Panc1 (cell line): ENCODE data around the gene MCTP1. TPM values are rescaled to one million over a fixed set of nuclear protein-coding genes. Genes with fewer than 3 reads are reported as not detected.

Experiments used
- ATAC-seq: fragments of 200-7000 bp; cut with Tn5 transposase; 2 replicates; pipeline ENCODE4 v1.9.1; 2020; ENCODE audit warnings: mild to moderate bottlenecking, moderate library complexity
- BruUV-seq: library from RNA; stranded (reverse); fragments of 400-500 nt; replicated peaks from 2 replicates; lab custom pipeline; 2021; lab: Mats Ljungman, UMichigan
- CTCF ChIA-PET: fragments of 300-600 bp; sonication (Branson Sonifier 250); formaldehyde crosslinking; loops from one replicate; lab custom pipeline; 2022; ENCODE audit warnings: antibody characterized with exemption; lab: Charles Lee
- POLR2A ChIA-PET: fragments of 300-600 bp; sonication (Branson Sonifier 250); formaldehyde crosslinking; loops from one replicate; lab custom pipeline; 2022; ENCODE audit warnings: antibody characterized with exemption; lab: Charles Lee
- DNase-seq: peaks from one replicate; pipeline ENCODE4 v3.0.0-alpha.2; 2010; ENCODE audit warnings: low read depth, low spot score
- H3K27ac ChIP-seq: 2 replicates; pipeline ENCODE4 v1.5.1; 2011; ENCODE audit warnings: mild to moderate bottlenecking, low read length, inconsistent platforms
- H3K27me3 ChIP-seq: fragments of 200-500 bp; sonication (Bioruptor generic); 2 replicates; pipeline ENCODE4 v1.6.0; 2014; ENCODE audit warnings: low read length, inconsistent platforms; ENCODE audit not compliant: control insufficient read depth, insufficient read depth
- H3K36me3 ChIP-seq: fragments of 200-500 bp; sonication (Bioruptor generic); 2 replicates; pipeline ENCODE4 v1.5.1; 2014; ENCODE audit warnings: inconsistent platforms, mild to moderate bottlenecking, low read length, moderate library complexity; ENCODE audit not compliant: control insufficient read depth, insufficient read depth
- H3K4me1 ChIP-seq: 2 replicates; pipeline ENCODE4 v1.5.1; 2011; ENCODE audit warnings: inconsistent platforms, mild to moderate bottlenecking, low read length, moderate library complexity; ENCODE audit not compliant: control insufficient read depth, insufficient read depth
- H3K4me3 ChIP-seq, 2 experiments: 2 replicates each; pipeline ENCODE4 v1.5.1; 2011 to 2012; ENCODE audit warnings: low read depth in 2 of 2, low read length in 2 of 2, mild to moderate bottlenecking in 2 of 2, inconsistent platforms in 1 of 2, moderate library complexity in 1 of 2
- H3K9me3 ChIP-seq: fragments of 200-500 bp; sonication (Bioruptor generic); 2 replicates; pipeline ENCODE4 v1.5.1; 2014; ENCODE audit warnings: low read depth, mild to moderate bottlenecking, inconsistent platforms, low read length, moderate library complexity; ENCODE audit not compliant: control insufficient read depth, insufficient read depth
- CTCF ChIP-seq: fragments of 450-650 bp; IDR thresholded peaks from 2 replicates; pipeline ENCODE4 v1.5.1; 2017; ENCODE audit warnings: mild to moderate bottlenecking
- POLR2AphosphoS5 ChIP-seq: IDR thresholded peaks from 2 replicates; pipeline ENCODE4 v1.6.1; 2012; ENCODE audit warnings: mild to moderate bottlenecking, low read depth, low read length, moderate library complexity
- REST ChIP-seq, 2 experiments: IDR thresholded peaks; 2 replicates each; pipeline ENCODE4 v1.6.1; 2011 to 2012; ENCODE audit warnings: low read depth in 2 of 2, control low read depth in 1 of 2, low read length in 1 of 2, mild to moderate bottlenecking in 1 of 2, moderate library complexity in 1 of 2; ENCODE audit not compliant: insufficient read depth in 1 of 2
- SIN3A ChIP-seq: IDR thresholded peaks from 2 replicates; pipeline ENCODE4 v1.6.1; 2012; ENCODE audit warnings: low read depth, mild to moderate bottlenecking, low read length, moderate library complexity, borderline replicate concordance; ENCODE audit not compliant: insufficient read depth
- TCF7L2 ChIP-seq: IDR thresholded peaks from 2 replicates; pipeline ENCODE4 v1.6.1; 2011; ENCODE audit warnings: mild to moderate bottlenecking, low read depth, low read length, inconsistent platforms
- in situ Hi-C: cut with HindIII; loops from 2 replicates; pipeline ENCODE4 v1.10.0; 2016; ENCODE audit warnings: low sequenced_read_pairs, low pct_unique_long_range_greater_than_20kb
- intact Hi-C: fragments of 100-400 bp; cut with micrococcal nuclease; formaldehyde crosslinking; loops from one replicate; pipeline ENCODE4 v1.10.0; 2022; ENCODE audit not compliant: unreplicated experiment
- total RNA-seq: library from RNA; stranded (reverse); gene quantifications from one replicate; pipeline ENCODE4 v1.2.1, GENCODE V29; 2021; ENCODE audit not compliant: unreplicated experiment

Gene MCTP1
- total RNA-seq, 1 experiment from 2014 or later, result 39.8 TPM

GRCh38 chr5:94977437-94977836 lies 307.5 kb downstream of the MCTP1 start:
- DNase-seq (no peak), ATAC-seq (no peak)
- Histone ChIP-seq H3K9me3 (peaks cover 18% of the 10 kb centered on the region; the same call in 1 of the 2 replicates), H3K27me3 (no peaks in the 10 kb centered on the region), H3K4me3 (no peak overlapping the region), H3K4me1 (no peaks in the 10 kb centered on the region), H3K27ac (no peak overlapping the region), H3K36me3 (no peaks in the 10 kb centered on the region)
- no peak for TF ChIP-seq SIN3A
- no peak for TF ChIP-seq REST (IDR thresholded peaks at IDR 0.05; ENCODE audit: insufficient read depth in 1 of 2, low read depth in 2 of 2, low read length in 1 of 2)
- no peak for TF ChIP-seq CTCF
- TF ChIP-seq POLR2AphosphoS5, result no peak
- TF ChIP-seq TCF7L2, result no peak
- ChIA-PET CTCF (no interaction called here), POLR2A (no interaction called here)
- intact Hi-C loops, result no loop called here
- in situ Hi-C loops, result no loop called here
- no TSS peak for BruUV-seq

GRCh38 chr5:94976853-94977252 lies 308.0 kb downstream of the MCTP1 start:
- Histone ChIP-seq H3K4me3 (no peak overlapping the region), H3K27me3 (no peaks in the 10 kb centered on the region), H3K9me3 (peaks cover 18% of the 10 kb centered on the region; the same call in 1 of the 2 replicates), H3K4me1 (no peaks in the 10 kb centered on the region), H3K36me3 (no peaks in the 10 kb centered on the region), H3K27ac (no peak overlapping the region)
- TF ChIP-seq REST (IDR thresholded peaks at IDR 0.05; ENCODE audit: insufficient read depth in 1 of 2, low read depth in 2 of 2, low read length in 1 of 2) (no peak), SIN3A (no peak), POLR2AphosphoS5 (no peak), TCF7L2 (no peak), CTCF (no peak)
- in situ Hi-C loops, result no loop called here
- BruUV-seq, result no TSS peak
- POLR2A ChIA-PET, result no interaction called here
- CTCF ChIA-PET, result no interaction called here
- ATAC-seq, result no peak
- no peak for DNase-seq
- intact Hi-C loops, result no loop called here
